Liver (tissue), 9 donors: Measurements from ENCODE around the gene CHRM1. TPM values are rescaled to one million over a fixed set of nuclear protein-coding genes. Genes with fewer than 3 reads are reported as not detected.

Experiments used
- DNase-seq: peaks from one replicate; pipeline ENCODE4 v3.0.0-alpha.2; 2017; ENCODE audit warnings: low spot score
- H3K27ac ChIP-seq, 2 donors: one replicate each; pipeline ENCODE4 v1.7.0; 2013; ENCODE audit warnings: inconsistent platforms in 2 of 2, low read length in 2 of 2, control low read depth in 1 of 2, low read depth in 1 of 2, mild to moderate bottlenecking in 1 of 2
- H3K27me3 ChIP-seq, 4 donors: one replicate each; pipeline versions ENCODE4 v1.6.1 to v1.7.0; 2013; ENCODE audit warnings: low read length in 3 of 4, inconsistent platforms in 1 of 4, mild to moderate bottlenecking in 1 of 4, moderate library complexity in 1 of 4; ENCODE audit not compliant: control insufficient read depth in 4 of 4, insufficient read depth in 4 of 4
- H3K36me3 ChIP-seq, 4 donors: one replicate each; pipeline versions ENCODE4 v1.6.1 to v1.7.0; 2013; ENCODE audit warnings: low read length in 3 of 4, mild to moderate bottlenecking in 3 of 4, low read depth in 1 of 4, moderate library complexity in 1 of 4; ENCODE audit not compliant: control insufficient read depth in 4 of 4, insufficient read depth in 3 of 4
- H3K4me1 ChIP-seq, 4 donors: one replicate each; pipeline versions ENCODE4 v1.6.1 to v1.7.0; 2013; ENCODE audit warnings: low read length in 3 of 4, mild to moderate bottlenecking in 3 of 4, moderate library complexity in 1 of 4; ENCODE audit not compliant: control insufficient read depth in 4 of 4, insufficient read depth in 4 of 4
- H3K4me3 ChIP-seq, 3 donors: one replicate each; pipeline versions ENCODE4 v1.6.1 to v1.7.0; 2013; ENCODE audit warnings: low read length in 3 of 3, control low read depth in 1 of 3, low read depth in 1 of 3, mild to moderate bottlenecking in 1 of 3
- H3K9ac ChIP-seq, 2 donors: one replicate each; pipeline ENCODE4 v1.7.0; 2013; ENCODE audit warnings: low read length in 2 of 2, mild to moderate bottlenecking in 2 of 2, moderate library complexity in 2 of 2, control low read depth in 1 of 2, low read depth in 1 of 2
- H3K9me3 ChIP-seq, 4 donors: one replicate each; pipeline versions ENCODE4 v1.6.1 to v1.7.0; 2013; ENCODE audit warnings: low read length in 3 of 4; ENCODE audit not compliant: control insufficient read depth in 4 of 4
- ATF3 ChIP-seq: IDR thresholded peaks from 2 replicates; pipeline ENCODE4 v1.6.1; 2016; ENCODE audit warnings: antibody characterized with exemption
- EGR1 ChIP-seq, 2 donors: IDR thresholded peaks; 2 replicates each; pipeline ENCODE4 v1.6.1; 2016 to 2018; ENCODE audit warnings: antibody characterized with exemption in 2 of 2, low read depth in 2 of 2
- FOXA1 ChIP-seq: IDR thresholded peaks from 2 replicates; pipeline ENCODE4 v1.6.1; 2016; ENCODE audit warnings: antibody characterized with exemption
- FOXA2 ChIP-seq: IDR thresholded peaks from 2 replicates; pipeline ENCODE4 v1.6.1; 2016; ENCODE audit warnings: antibody characterized with exemption
- GABPA ChIP-seq, 2 donors: IDR thresholded peaks in 1 of 2; conservative IDR thresholded peaks in 1 of 2; 2 replicates each; pipeline ENCODE4 v1.6.1; 2016; ENCODE audit warnings: antibody characterized with exemption in 2 of 2, mild to moderate bottlenecking in 1 of 2, moderate library complexity in 1 of 2
- HNF4A ChIP-seq, 2 donors: conservative IDR thresholded peaks; 2 replicates each; pipeline ENCODE4 v1.6.1; 2016; ENCODE audit warnings: antibody characterized with exemption in 2 of 2, mild to moderate bottlenecking in 2 of 2
- HNF4G ChIP-seq: IDR thresholded peaks from 2 replicates; pipeline ENCODE4 v1.6.1; 2016; ENCODE audit warnings: antibody characterized with exemption
- NR2F2 ChIP-seq: IDR thresholded peaks from 2 replicates; pipeline ENCODE4 v1.6.1; 2016; ENCODE audit warnings: antibody characterized with exemption
- RAD21 ChIP-seq, 2 donors: IDR thresholded peaks; 2 replicates each; pipeline ENCODE4 v1.6.1; 2016; ENCODE audit warnings: antibody characterized with exemption in 2 of 2, mild to moderate bottlenecking in 2 of 2
- RXRA ChIP-seq, 2 donors: IDR thresholded peaks; 2 replicates each; pipeline ENCODE4 v1.6.1; 2017 to 2018; ENCODE audit warnings: antibody characterized with exemption in 2 of 2, mild to moderate bottlenecking in 1 of 2
- TAF1 ChIP-seq: conservative IDR thresholded peaks from 2 replicates; pipeline ENCODE4 v1.6.1; 2016; ENCODE audit warnings: antibody characterized with exemption, mild to moderate bottlenecking
- YY1 ChIP-seq: IDR thresholded peaks from 2 replicates; pipeline ENCODE4 v1.6.1; 2016; ENCODE audit warnings: antibody characterized with exemption, mild to moderate bottlenecking
- ZBTB33 ChIP-seq: IDR thresholded peaks from 2 replicates; pipeline ENCODE4 v1.6.1; 2016; ENCODE audit warnings: antibody characterized with exemption
- WGBS: extraction: QIAGEN DNeasy Blood & Tissue Kit; methylation state at CpG from one replicate; pipeline ENCODE4 v1.1.7; 2013; 5-methylcytosine and 5-hydroxymethylcytosine counted together
- polyA plus RNA-seq, 2 donors: library from polyadenylated mRNA; stranded (reverse) in 1 of 2; unstranded in 1 of 2; fragments of 200-250 nt in 1 of 2; fragments of >200 nt in 1 of 2; fragmentation: Nextera tagmentation in 1 of 2; extraction: Ambion mirVana in 1 of 2; gene quantifications; one replicate each; pipeline versions ENCODE4 v1.2.1 to v1.2.3, GENCODE V29; 2013 to 2015
- total RNA-seq, 2 donors: library from RNA; depleted of rRNA; stranded (reverse); fragments of >200 nt; gene quantifications; one replicate each; pipeline ENCODE4 v1.2.3, GENCODE V29; 2014
- TF ChIP-seq, protein P1 (sequence below): fragments of 150-350 bp; IDR thresholded peaks from 2 replicates; pipeline ENCODE4 v1.5.1; 2017; ENCODE audit warnings: improper control_type of control experiment, low read depth, low read length; ENCODE audit not compliant: missing input control
- TF ChIP-seq, protein P2 (sequence below): IDR thresholded peaks from 2 replicates; pipeline ENCODE4 v1.6.1; 2016; ENCODE audit warnings: antibody characterized with exemption, mild to moderate bottlenecking
- donor health status: healthy.
- donor health status: healthy.
- donor health status: healthy.
- donor health status: healthy.
- donor health status: healthy.

CHRM1 gene
- total and polyA plus RNA-seq, 4 donors = not detected

DNA sequence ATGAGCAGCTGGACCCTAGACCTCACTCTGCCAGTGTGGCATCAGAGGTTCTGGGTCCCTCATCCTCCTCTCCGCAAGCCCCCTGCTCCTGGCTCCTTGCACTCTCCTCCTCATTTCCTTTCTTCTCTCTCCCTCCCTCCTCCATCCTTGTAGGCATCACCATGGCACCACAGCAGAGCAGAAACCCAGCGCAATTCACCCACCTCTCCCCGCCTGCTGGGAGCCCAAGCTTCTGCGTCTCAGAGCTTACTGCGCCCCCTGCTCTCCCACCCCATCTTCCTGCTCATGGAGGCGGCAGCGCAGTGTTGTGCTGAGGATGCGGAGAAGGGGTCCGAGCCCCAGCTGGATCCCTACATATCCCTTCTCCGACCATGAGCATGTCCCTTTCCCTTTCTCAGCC is 1.7 kb downstream of the CHRM1 start:
- H3K9ac ChIP-seq = no peak overlapping the region
- peaks cover 0 to 4% (median 2%) of the 10 kb centered on the region in 4 donors for H3K27me3 ChIP-seq
- 87% methylated on average over 10 of the region's 10 CpGs for WGBS
- TF ChIP-seq YY1 = no peak
- TF ChIP-seq TAF1 = no peak
- TF ChIP-seq ZBTB33 = no peak
- no peak for TF ChIP-seq ATF3
- TF ChIP-seq FOXA2 = no peak
- no peak for TF ChIP-seq HNF4G
- TF ChIP-seq EGR1 (IDR thresholded peaks at IDR 0.05; ENCODE audit: low read depth in 2 of 2) = no peak
- TF ChIP-seq, protein P1, sequence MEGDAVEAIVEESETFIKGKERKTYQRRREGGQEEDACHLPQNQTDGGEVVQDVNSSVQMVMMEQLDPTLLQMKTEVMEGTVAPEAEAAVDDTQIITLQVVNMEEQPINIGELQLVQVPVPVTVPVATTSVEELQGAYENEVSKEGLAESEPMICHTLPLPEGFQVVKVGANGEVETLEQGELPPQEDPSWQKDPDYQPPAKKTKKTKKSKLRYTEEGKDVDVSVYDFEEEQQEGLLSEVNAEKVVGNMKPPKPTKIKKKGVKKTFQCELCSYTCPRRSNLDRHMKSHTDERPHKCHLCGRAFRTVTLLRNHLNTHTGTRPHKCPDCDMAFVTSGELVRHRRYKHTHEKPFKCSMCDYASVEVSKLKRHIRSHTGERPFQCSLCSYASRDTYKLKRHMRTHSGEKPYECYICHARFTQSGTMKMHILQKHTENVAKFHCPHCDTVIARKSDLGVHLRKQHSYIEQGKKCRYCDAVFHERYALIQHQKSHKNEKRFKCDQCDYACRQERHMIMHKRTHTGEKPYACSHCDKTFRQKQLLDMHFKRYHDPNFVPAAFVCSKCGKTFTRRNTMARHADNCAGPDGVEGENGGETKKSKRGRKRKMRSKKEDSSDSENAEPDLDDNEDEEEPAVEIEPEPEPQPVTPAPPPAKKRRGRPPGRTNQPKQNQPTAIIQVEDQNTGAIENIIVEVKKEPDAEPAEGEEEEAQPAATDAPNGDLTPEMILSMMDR = no peak
- TF ChIP-seq HNF4A (conservative IDR thresholded peaks at IDR 0.05) = no peak
- no peak for TF ChIP-seq GABPA (IDR thresholded peaks at IDR 0.05 in 1 of 2, conservative IDR thresholded peaks at IDR 0.05 in 1 of 2)
- no peak for TF ChIP-seq FOXA1
- no peak for TF ChIP-seq RXRA (IDR thresholded peaks at IDR 0.05)
- no peak overlapping the region for H3K4me3 ChIP-seq
- peaks cover 0 to 9% (median 3%) of the 10 kb centered on the region in 4 donors for H3K4me1 ChIP-seq
- no peaks in the 10 kb centered on the region for H3K9me3 ChIP-seq
- no peaks in the 10 kb centered on the region for H3K36me3 ChIP-seq
- no peak for DNase-seq
- no peak overlapping the region for H3K27ac ChIP-seq

DNA sequence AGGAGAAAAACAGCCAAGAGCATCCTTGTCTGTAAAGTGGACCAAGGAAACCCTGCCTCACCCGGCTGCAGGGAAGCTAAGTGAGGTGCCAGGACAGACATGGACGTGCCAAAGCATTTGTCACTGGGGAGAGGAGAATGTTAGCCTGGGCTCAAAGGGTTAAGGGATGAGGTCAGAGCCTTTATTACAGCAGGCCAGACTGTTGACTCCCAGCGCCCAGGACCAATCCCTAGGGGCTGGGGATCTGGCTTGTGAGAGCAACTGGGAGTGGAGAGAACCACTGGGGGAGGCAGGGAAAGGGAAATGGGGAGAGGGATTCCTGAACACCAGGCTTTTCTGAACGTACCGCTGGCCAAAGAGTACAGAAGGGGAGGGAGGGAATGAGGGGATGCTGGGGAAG is 2.6 kb downstream of the CHRM1 start:
- 73% methylated on average over 5 of the region's 5 CpGs for WGBS
- DNase-seq = no peak
- peaks cover 0 to 4% (median 0%) of the 10 kb centered on the region in 4 donors for H3K27me3 ChIP-seq
- no peak overlapping the region for H3K9ac ChIP-seq
- no peak overlapping the region for H3K27ac ChIP-seq
- H3K36me3 ChIP-seq = no peaks in the 10 kb centered on the region
- no peak for TF ChIP-seq ATF3
- no peak for TF ChIP-seq NR2F2
- TF ChIP-seq HNF4A (conservative IDR thresholded peaks at IDR 0.05) = no peak
- TF ChIP-seq RXRA (IDR thresholded peaks at IDR 0.05) = no peak
- no peaks in the 10 kb centered on the region for H3K9me3 ChIP-seq
- H3K4me3 ChIP-seq = no peak overlapping the region
- H3K4me1 ChIP-seq = peaks cover 0 to 3% (median 0%) of the 10 kb centered on the region in 4 donors

DNA sequence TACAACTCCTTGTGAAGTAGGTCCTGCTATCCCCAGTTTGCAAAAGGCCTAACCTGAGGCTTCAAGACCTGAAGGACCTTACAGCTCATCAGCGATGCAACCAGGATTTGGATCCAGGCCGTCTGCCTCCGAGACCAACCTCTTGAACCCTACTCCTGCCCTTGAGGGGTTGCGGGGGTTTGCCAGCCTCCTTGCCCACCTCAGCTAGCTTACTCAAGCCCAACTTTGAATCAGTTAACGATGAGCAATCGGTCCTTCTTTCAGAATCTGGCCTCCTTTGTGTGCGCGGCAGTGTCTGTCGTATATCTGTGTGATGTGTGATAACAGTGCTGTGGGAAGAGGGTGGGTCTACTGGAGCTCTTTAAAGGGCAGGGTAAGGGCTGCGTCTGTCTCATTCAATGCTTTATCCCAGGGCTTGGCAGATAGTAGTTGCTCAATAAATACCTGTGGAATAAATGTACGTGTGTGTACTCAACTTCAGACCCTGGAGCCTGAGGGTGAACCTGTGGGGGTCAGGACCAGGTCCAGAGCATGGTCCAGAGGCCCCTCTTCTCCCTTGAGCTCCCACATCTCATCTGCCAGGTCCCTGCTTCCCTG is 3.2 kb downstream of the CHRM1 start:
- 92% methylated on average over 11 of the region's 11 CpGs for whole genome bisulfite sequencing

More for the DNA sequence above, 3.2 kb downstream of the CHRM1 start:
- no peak for DNase-seq
- Histone ChIP-seq H3K27ac (no peak overlapping the region), H3K36me3 (no peaks in the 10 kb centered on the region), H3K27me3 (peaks cover 0 to 3% (median 0%) of the 10 kb centered on the region in 4 donors), H3K4me3 (no peak overlapping the region), H3K4me1 (no peaks in the 10 kb centered on the region), H3K9me3 (no peaks in the 10 kb centered on the region), H3K9ac (no peak overlapping the region)
- TF ChIP-seq TAF1 (no peak), RAD21 (IDR thresholded peaks at IDR 0.05) (no peak), HNF4A (conservative IDR thresholded peaks at IDR 0.05) (no peak), GABPA (IDR thresholded peaks at IDR 0.05 in 1 of 2, conservative IDR thresholded peaks at IDR 0.05 in 1 of 2) (no peak), FOXA1 (no peak), HNF4G (no peak)
- TF ChIP-seq, protein P2, sequence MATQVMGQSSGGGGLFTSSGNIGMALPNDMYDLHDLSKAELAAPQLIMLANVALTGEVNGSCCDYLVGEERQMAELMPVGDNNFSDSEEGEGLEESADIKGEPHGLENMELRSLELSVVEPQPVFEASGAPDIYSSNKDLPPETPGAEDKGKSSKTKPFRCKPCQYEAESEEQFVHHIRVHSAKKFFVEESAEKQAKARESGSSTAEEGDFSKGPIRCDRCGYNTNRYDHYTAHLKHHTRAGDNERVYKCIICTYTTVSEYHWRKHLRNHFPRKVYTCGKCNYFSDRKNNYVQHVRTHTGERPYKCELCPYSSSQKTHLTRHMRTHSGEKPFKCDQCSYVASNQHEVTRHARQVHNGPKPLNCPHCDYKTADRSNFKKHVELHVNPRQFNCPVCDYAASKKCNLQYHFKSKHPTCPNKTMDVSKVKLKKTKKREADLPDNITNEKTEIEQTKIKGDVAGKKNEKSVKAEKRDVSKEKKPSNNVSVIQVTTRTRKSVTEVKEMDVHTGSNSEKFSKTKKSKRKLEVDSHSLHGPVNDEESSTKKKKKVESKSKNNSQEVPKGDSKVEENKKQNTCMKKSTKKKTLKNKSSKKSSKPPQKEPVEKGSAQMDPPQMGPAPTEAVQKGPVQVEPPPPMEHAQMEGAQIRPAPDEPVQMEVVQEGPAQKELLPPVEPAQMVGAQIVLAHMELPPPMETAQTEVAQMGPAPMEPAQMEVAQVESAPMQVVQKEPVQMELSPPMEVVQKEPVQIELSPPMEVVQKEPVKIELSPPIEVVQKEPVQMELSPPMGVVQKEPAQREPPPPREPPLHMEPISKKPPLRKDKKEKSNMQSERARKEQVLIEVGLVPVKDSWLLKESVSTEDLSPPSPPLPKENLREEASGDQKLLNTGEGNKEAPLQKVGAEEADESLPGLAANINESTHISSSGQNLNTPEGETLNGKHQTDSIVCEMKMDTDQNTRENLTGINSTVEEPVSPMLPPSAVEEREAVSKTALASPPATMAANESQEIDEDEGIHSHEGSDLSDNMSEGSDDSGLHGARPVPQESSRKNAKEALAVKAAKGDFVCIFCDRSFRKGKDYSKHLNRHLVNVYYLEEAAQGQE = no peak
